ENCODE measurements around the gene DAZAP1.

The DAZAP1 gene

DNA sequence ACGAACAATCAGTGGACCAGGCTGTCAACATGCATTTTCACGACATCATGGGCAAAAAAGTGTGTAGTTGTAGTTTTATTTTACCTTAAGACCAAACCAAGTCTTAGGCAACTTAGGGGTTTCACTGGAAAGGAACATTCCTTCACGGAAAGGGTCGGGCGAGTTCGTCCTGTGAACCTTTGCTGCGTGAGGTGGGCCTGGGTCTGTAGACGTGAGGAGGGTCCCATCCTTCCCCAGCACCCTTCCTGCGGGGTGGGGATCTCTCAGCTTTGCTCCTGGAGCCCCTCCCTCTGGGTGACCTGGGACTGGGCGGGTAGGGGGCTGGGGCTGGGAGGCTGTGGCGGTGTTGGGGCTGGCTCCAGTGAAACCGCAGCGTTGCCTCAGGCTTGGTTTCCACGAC lies 18.5 kb downstream of the DAZAP1 start:
- Histone ChIP-seq H3K9me3 (ENCODE audit: control insufficient read depth, low read length) (no peaks in the 10 kb centered on the region), H3K4me1 (ENCODE audit: control insufficient read depth, insufficient read depth, low read length, poor library complexity, severe bottlenecking) (no peaks in the 10 kb centered on the region), H3K4me3 (ENCODE audit: insufficient read depth, low read depth, low read length, poor library complexity, severe bottlenecking) (no peak overlapping the region), H3K27ac (ENCODE audit: insufficient read depth, low read length, poor library complexity, severe bottlenecking) (no peak overlapping the region), H3K27me3 (replicated peaks; ENCODE audit: control insufficient read depth, insufficient read depth, low read length, poor library complexity, severe bottlenecking) (no peaks in the 10 kb centered on the region), H3K36me3 (ENCODE audit: control insufficient read depth, insufficient read depth, low read length) (peaks cover 85% of the 10 kb centered on the region)
- DNase-seq: no peak

DNA sequence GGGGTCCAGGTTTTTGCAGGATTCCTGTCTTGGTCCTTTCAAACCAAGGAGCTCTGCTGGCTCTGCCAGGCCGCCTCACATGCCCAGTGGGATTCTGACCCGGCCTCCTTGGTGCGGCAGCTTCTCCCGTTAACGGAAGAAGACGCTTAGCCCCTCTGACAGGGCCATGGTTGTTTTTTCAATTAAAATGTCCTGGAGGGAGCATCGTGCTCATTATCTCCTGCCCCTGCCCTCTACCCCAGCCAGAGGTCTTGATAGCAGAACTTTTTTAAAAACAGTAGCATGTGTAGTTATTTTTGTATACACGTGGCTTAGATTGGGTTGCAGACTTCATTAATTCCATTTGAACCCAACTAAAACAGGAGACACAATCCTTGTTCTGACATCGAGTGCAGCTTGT lies 19.4 kb downstream of the DAZAP1 start:
- Histone ChIP-seq H3K4me3 (ENCODE audit: insufficient read depth, low read depth, low read length, poor library complexity, severe bottlenecking) (no peak overlapping the region), H3K36me3 (ENCODE audit: control insufficient read depth, insufficient read depth, low read length) (peaks cover 83% of the 10 kb centered on the region), H3K9me3 (ENCODE audit: control insufficient read depth, low read length) (no peaks in the 10 kb centered on the region), H3K4me1 (ENCODE audit: control insufficient read depth, insufficient read depth, low read length, poor library complexity, severe bottlenecking) (no peaks in the 10 kb centered on the region), H3K27me3 (replicated peaks; ENCODE audit: control insufficient read depth, insufficient read depth, low read length, poor library complexity, severe bottlenecking) (no peaks in the 10 kb centered on the region), H3K27ac (ENCODE audit: insufficient read depth, low read length, poor library complexity, severe bottlenecking) (no peak overlapping the region)
- no peak for DNase-seq

DNA sequence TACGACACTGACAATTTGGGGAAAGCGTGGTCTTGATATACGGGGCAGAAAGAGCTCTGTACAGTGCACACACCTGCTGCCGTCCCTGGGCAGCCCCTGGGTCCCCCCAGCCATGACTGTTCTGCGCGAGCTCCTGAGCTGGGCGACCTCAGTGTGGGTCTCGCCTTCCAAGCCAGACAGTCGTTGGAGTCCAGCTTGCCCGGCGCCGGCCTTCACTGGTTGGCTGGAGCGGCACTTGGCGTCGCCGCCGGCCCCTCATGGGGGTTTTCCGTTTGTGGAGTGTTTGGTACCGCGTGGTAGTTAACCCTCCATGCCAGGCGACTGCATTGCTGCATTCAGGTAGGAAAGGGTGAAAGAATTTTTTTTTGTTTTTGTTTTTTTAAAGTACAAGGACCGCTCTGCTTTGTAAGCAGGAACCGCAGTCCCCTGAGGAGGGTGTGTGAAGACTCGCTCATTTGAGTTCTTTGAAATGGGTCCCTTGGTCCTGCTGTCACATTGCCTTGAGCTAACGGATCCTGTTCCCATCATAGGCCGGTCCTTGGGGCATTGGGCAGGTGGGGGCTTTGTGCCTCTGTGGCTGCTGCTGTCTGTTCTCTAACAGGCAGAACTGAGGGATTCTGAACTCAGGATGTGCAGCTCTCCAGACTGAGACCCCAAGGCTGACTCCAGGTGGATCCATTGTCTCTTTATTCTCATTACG lies 20.0 kb downstream of the DAZAP1 start:
- peaks cover 83% of the 10 kb centered on the region for H3K36me3 ChIP-seq (ENCODE audit: control insufficient read depth, insufficient read depth, low read length)
- H3K4me1 ChIP-seq (ENCODE audit: control insufficient read depth, insufficient read depth, low read length, poor library complexity, severe bottlenecking): no peaks in the 10 kb centered on the region
- H3K27me3 ChIP-seq (replicated peaks; ENCODE audit: control insufficient read depth, insufficient read depth, low read length, poor library complexity, severe bottlenecking): no peaks in the 10 kb centered on the region
- H3K4me3 ChIP-seq (ENCODE audit: insufficient read depth, low read depth, low read length, poor library complexity, severe bottlenecking): no peak overlapping the region
- H3K9me3 ChIP-seq (ENCODE audit: control insufficient read depth, low read length): no peaks in the 10 kb centered on the region
- no peak for DNase-seq
- no peak overlapping the region for H3K27ac ChIP-seq (ENCODE audit: insufficient read depth, low read length, poor library complexity, severe bottlenecking)

DNA sequence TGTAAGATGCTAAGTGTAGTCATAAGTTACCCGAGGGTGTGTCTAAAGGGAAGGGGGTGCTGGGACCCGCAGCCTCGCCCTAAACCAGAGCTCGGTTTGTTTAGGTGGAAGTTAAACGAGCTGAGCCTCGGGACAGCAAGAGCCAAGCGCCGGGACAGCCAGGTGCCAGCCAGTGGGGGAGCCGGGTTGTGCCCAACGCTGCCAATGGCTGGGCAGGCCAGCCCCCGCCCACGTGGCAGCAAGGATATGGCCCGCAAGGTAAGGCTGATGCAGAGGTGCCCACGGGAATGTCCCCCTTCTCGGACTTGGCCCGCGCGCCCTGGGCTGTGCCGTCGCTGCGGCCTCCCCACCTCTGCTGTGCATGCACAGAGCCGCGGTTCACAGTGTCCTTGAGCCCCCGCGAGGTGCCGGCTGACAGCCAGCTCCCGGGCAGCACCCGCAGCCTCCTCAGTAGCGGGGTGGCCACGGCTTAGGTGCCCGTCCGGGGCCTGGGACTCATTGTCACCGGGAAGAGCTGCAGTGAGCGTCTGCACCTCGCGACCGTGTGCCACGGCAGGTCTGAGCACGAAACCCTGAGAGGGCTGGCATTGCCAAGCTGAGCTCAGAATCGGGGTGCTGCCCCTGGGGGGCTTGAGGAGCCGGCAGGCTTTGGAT lies 21.5 kb downstream of the DAZAP1 start:
- H3K9me3 ChIP-seq (ENCODE audit: control insufficient read depth, low read length): no peaks in the 10 kb centered on the region
- no peaks in the 10 kb centered on the region for H3K4me1 ChIP-seq (ENCODE audit: control insufficient read depth, insufficient read depth, low read length, poor library complexity, severe bottlenecking)
- no peak overlapping the region for H3K4me3 ChIP-seq (ENCODE audit: insufficient read depth, low read depth, low read length, poor library complexity, severe bottlenecking)
- H3K27ac ChIP-seq (ENCODE audit: insufficient read depth, low read length, poor library complexity, severe bottlenecking): no peak overlapping the region
- H3K27me3 ChIP-seq (replicated peaks; ENCODE audit: control insufficient read depth, insufficient read depth, low read length, poor library complexity, severe bottlenecking): no peaks in the 10 kb centered on the region
- DNase-seq: no peak
- H3K36me3 ChIP-seq (ENCODE audit: control insufficient read depth, insufficient read depth, low read length): peaks cover 83% of the 10 kb centered on the region

DNA sequence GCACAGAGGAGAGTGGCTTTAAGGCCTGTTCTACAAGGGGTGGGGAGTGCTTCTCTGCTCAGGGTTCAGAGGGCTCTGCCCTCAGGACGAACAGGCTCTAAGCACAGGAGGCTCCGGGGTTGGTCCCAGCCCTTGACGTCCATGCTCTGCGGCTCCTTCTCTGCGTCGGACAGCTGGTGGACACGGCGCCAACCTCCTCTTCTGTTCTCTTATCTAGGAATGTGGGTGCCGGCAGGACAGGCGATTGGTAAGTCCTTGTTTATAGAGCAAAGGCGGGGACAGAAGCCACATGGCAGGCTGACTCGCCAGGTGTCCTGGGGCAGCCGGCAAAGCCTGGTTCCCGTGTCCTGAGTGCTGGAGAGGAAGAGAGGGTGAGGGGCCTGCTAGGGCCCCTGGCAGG lies 22.4 kb downstream of the DAZAP1 start:
- no peaks in the 10 kb centered on the region for H3K27me3 ChIP-seq (replicated peaks; ENCODE audit: control insufficient read depth, insufficient read depth, low read length, poor library complexity, severe bottlenecking)
- H3K4me3 ChIP-seq (ENCODE audit: insufficient read depth, low read depth, low read length, poor library complexity, severe bottlenecking): no peak overlapping the region
- no peaks in the 10 kb centered on the region for H3K4me1 ChIP-seq (ENCODE audit: control insufficient read depth, insufficient read depth, low read length, poor library complexity, severe bottlenecking)
- H3K36me3 ChIP-seq (ENCODE audit: control insufficient read depth, insufficient read depth, low read length): peaks cover 87% of the 10 kb centered on the region
- no peak overlapping the region for H3K27ac ChIP-seq (ENCODE audit: insufficient read depth, low read length, poor library complexity, severe bottlenecking)
- no peaks in the 10 kb centered on the region for H3K9me3 ChIP-seq (ENCODE audit: control insufficient read depth, low read length)
- no peak for DNase-seq

- peaks cover 84% of the 10 kb centered on the region for H3K36me3 ChIP-seq (ENCODE audit: control insufficient read depth, insufficient read depth, low read length)
- DNase-seq: no peak
- no peaks in the 10 kb centered on the region for H3K27me3 ChIP-seq (replicated peaks; ENCODE audit: control insufficient read depth, insufficient read depth, low read length, poor library complexity, severe bottlenecking)
These were observed 22.9 kb downstream of the DAZAP1 start for GRCh38 chr19:1430246-1430645.

GRCh38 chr19:1431759-1432506 lies 24.5 kb downstream of the DAZAP1 start:
- no peak overlapping the region for H3K4me3 ChIP-seq (ENCODE audit: insufficient read depth, low read depth, low read length, poor library complexity, severe bottlenecking)
- H3K27ac ChIP-seq (ENCODE audit: insufficient read depth, low read length, poor library complexity, severe bottlenecking): no peak overlapping the region
- DNase-seq: no peak
- H3K4me1 ChIP-seq (ENCODE audit: control insufficient read depth, insufficient read depth, low read length, poor library complexity, severe bottlenecking): no peaks in the 10 kb centered on the region
- no peaks in the 10 kb centered on the region for H3K9me3 ChIP-seq (ENCODE audit: control insufficient read depth, low read length)
- peaks cover 72% of the 10 kb centered on the region for H3K36me3 ChIP-seq (ENCODE audit: control insufficient read depth, insufficient read depth, low read length)
- H3K27me3 ChIP-seq (replicated peaks; ENCODE audit: control insufficient read depth, insufficient read depth, low read length, poor library complexity, severe bottlenecking): no peaks in the 10 kb centered on the region

More at GRCh38 chr19:1430246-1430645, 22.9 kb downstream of the DAZAP1 start:
- Histone ChIP-seq H3K27ac (ENCODE audit: insufficient read depth, low read length, poor library complexity, severe bottlenecking) (no peak overlapping the region), H3K9me3 (ENCODE audit: control insufficient read depth, low read length) (no peaks in the 10 kb centered on the region), H3K4me1 (ENCODE audit: control insufficient read depth, insufficient read depth, low read length, poor library complexity, severe bottlenecking) (no peaks in the 10 kb centered on the region), H3K4me3 (ENCODE audit: insufficient read depth, low read depth, low read length, poor library complexity, severe bottlenecking) (no peak overlapping the region)

GRCh38 chr19:1432507-1432887 lies 25.1 kb downstream of the DAZAP1 start:
- no peaks in the 10 kb centered on the region for H3K4me1 ChIP-seq (ENCODE audit: control insufficient read depth, insufficient read depth, low read length, poor library complexity, severe bottlenecking)
- H3K27me3 ChIP-seq (replicated peaks; ENCODE audit: control insufficient read depth, insufficient read depth, low read length, poor library complexity, severe bottlenecking): no peaks in the 10 kb centered on the region
- H3K9me3 ChIP-seq (ENCODE audit: control insufficient read depth, low read length): no peaks in the 10 kb centered on the region
- DNase-seq: no peak
- peaks cover 67% of the 10 kb centered on the region for H3K36me3 ChIP-seq (ENCODE audit: control insufficient read depth, insufficient read depth, low read length)
- no peak overlapping the region for H3K27ac ChIP-seq (ENCODE audit: insufficient read depth, low read length, poor library complexity, severe bottlenecking)
- no peak overlapping the region for H3K4me3 ChIP-seq (ENCODE audit: insufficient read depth, low read depth, low read length, poor library complexity, severe bottlenecking)

- no peak overlapping the region for H3K27ac ChIP-seq (ENCODE audit: insufficient read depth, low read length, poor library complexity, severe bottlenecking)
- no peaks in the 10 kb centered on the region for H3K27me3 ChIP-seq (replicated peaks; ENCODE audit: control insufficient read depth, insufficient read depth, low read length, poor library complexity, severe bottlenecking)
- H3K36me3 ChIP-seq (ENCODE audit: control insufficient read depth, insufficient read depth, low read length): peaks cover 61% of the 10 kb centered on the region
These were observed 26.0 kb downstream of the DAZAP1 start for GRCh38 chr19:1433119-1434039.

More at GRCh38 chr19:1433119-1434039, 26.0 kb downstream of the DAZAP1 start:
- Histone ChIP-seq H3K4me3 (ENCODE audit: insufficient read depth, low read depth, low read length, poor library complexity, severe bottlenecking) (no peak overlapping the region), H3K4me1 (ENCODE audit: control insufficient read depth, insufficient read depth, low read length, poor library complexity, severe bottlenecking) (peaks cover 4% of the 10 kb centered on the region), H3K9me3 (ENCODE audit: control insufficient read depth, low read length) (no peaks in the 10 kb centered on the region)
- DNase-seq: no peak
